NCI-H2107 (cell line): ENCODE data around the gene TIAM1.

ENCODE experiments used
- DNase-seq: peaks from one replicate; lab custom pipeline; 2025; lab: John Stamatoyannopoulos, UW

TIAM1 gene

DNA sequence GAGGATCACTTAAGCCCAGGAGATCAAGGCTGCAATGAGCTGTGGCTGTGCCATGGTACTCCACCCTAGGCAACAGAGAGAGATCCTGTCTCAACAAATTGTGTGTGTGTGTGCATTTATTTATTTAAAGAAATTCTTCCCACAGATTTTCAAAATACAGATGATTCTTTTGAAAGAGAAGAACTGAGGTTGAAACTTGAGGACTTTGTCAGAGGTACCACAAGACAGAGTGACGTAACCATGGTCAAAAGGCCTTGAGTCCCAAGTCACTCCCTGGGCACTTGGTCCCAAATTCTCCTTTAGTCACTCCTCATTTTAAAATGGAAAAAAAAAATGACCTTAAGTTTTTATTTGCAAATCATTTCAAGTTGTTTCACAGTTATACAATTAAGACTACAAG lies 57.4 kb downstream of the TIAM1 start:
- DNase-seq, result no peak

- DNase-seq, result no peak
These were observed 59.2 kb downstream of the TIAM1 start for GRCh38 chr21:31284797-31285397.

DNA sequence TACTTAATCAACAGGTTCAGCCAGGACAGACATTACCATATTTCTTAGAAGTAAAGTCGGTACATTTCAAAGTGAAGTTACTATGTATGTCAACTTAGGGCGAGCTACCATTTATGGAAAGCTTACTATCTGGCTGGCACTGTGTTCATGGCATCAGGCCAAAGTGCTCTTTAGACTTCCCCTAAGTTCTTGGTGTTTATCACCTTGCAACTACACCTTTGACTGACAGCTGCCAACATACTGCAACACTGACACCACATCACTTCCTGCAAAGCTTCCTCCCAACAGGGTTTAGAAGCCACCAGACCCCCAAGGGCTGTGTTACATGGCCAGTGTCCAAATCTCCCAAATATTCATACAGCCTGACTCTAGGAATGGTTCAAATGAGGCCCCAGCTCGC lies 61.0 kb downstream of the TIAM1 start:
- DNase-seq, result no peak

GRCh38 chr21:31282095-31282709 lies 61.9 kb downstream of the TIAM1 start:
- no peak for DNase-seq

- DNase-seq, result no peak
These were observed 62.5 kb downstream of the TIAM1 start for GRCh38 chr21:31281561-31281960.

GRCh38 chr21:31279986-31280385 lies 64.1 kb downstream of the TIAM1 start:
- DNase-seq, result no peak

DNA sequence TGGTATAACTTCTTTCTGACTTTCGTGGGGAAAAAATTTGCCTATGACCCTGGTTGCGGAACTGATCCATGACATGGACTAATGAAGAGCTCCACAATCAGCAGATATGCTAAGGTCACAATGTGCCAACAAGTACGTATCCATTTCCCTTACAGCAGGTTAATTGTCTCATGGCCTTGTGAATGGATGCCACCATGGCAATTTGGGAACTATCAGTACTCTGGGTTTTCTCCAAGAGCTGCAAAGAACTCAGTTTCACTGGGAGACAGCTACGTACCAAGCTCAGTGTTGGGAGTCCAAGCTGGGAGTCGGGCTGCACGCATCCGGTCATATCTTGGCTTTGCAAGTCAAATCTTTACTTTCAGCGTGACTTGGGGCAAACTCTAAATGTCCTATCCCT lies 64.8 kb downstream of the TIAM1 start:
- no peak for DNase-seq

- no peak for DNase-seq
These were observed 65.4 kb downstream of the TIAM1 start for GRCh38 chr21:31278511-31279130.

DNA sequence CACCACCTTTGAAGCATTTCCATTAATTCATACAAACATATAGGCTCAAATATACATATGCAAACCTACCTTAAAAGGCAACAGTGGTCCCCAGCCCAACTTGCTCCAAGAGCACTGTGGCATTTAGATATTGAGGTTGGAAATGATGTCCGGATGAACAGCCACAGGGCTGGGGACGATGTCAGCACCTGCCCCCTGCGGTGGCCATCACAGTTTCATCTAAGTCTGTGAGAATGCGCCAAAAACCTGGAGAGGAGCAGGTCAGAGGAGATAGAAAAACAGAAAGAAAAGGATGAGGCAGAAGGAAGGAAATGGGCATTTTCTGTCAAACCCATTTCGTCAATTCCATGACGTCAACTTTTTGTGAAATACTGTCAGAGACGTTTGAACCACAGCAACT lies 67.4 kb downstream of the TIAM1 start:
- DNase-seq, result no peak

GRCh38 chr21:31275901-31276300 lies 68.2 kb downstream of the TIAM1 start:
- no peak for DNase-seq

DNA sequence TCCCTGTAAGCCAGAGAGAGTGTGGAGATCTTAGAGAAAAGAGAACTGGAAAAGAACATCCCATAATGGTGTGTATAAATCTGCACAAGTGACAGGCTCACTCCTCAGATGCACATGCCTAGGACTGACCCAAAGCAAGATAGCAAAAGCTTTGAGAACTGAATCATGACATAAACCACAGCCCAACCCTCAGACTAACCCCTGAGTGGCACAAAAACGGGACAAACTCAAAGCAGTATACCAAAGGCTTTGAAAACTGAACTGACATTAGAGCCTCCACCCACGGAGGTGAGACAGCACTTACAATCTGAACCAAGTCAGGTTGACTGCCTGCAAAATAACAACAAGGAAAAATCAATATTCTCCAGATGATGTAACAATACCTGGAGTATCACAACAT lies 70.8 kb downstream of the TIAM1 start:
- no peak for DNase-seq

DNA sequence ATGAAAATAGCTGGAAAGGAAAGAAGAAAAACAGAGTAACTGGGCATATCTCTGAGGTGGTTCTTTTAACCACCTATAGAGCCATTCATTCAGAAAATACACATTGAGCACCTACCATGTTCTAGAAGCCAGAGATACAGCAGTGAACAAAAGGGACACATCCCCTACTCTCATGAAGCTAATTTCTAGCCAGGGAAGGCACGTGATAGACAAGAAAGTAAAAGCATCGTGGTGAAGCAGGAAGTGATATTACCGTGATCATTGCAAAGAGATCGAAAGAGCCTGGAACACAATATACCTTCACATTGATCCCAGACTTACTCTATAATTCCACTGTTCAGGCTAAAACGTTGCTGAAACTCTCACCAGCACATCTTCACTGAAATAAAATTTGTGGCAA lies 76.0 kb downstream of the TIAM1 start:
- no peak for DNase-seq

DNA sequence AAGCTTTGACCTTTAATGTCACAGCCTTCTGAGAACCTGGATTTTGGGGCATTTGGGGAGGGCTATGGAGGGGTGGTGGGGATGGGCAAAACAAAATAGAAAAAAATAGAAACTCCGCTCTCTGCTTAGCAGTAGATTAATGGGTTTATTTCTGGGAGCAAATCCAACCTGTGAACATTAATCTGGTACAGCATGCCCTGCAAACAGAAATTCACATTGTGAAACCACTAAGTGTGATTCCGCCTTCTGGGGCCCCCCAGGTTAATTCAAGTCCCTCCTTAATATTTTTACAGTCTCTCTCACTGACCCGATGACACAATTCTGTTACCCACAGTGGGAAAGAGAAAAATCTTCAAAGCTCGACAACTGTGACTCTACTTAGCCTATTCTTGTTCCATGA lies 76.4 kb downstream of the TIAM1 start:
- DNase-seq, result no peak

- DNase-seq, result no peak
These were observed 77.8 kb downstream of the TIAM1 start for GRCh38 chr21:31266241-31266640.

GRCh38 chr21:31265366-31266013 lies 78.6 kb downstream of the TIAM1 start:
- DNase-seq, result no peak

- no peak for DNase-seq
These were observed 79.5 kb downstream of the TIAM1 start for GRCh38 chr21:31264574-31264973.

DNA sequence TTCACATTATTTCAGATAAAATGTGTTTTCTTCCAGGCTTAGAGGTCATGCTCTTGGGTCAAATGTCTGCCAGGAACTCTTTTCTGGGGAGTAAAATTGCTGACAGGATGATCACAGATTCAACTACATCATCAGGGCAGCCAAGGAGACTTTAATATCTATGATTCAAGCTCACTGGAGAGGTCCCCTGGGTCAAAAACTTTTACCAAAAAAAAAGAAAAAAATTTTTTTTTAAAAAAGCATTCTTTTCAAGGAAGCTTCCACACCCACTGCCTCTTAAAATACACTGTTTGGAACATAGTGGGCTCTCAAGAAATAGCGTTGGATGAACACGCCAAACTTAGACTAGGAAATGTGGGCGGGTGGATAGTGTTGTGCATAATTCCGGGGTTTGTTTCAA lies 81.3 kb downstream of the TIAM1 start:
- no peak for DNase-seq

GRCh38 chr21:31261759-31262158 lies 82.3 kb downstream of the TIAM1 start:
- no peak for DNase-seq

DNA sequence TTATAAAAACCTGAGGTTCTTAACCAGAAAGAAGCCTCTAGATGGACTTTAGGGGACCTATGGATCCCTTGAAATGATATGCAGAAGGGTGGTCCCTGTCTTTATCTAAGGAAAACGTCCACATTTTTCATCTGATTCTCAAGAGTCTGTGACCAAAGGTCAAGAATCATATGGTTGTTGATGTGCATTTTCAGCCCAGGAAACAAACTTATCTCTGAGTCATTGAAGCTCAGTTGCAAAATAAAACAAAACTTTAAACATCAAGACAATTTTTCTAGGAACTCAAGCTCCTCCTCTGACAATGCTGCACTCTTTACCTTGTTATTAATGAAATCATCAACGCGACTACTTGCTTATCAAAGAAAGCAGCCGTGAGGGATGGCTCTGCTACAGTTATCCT lies 83.3 kb downstream of the TIAM1 start:
- no peak for DNase-seq

GRCh38 chr21:31258073-31258472 lies 86.0 kb downstream of the TIAM1 start:
- DNase-seq, result no peak

DNA sequence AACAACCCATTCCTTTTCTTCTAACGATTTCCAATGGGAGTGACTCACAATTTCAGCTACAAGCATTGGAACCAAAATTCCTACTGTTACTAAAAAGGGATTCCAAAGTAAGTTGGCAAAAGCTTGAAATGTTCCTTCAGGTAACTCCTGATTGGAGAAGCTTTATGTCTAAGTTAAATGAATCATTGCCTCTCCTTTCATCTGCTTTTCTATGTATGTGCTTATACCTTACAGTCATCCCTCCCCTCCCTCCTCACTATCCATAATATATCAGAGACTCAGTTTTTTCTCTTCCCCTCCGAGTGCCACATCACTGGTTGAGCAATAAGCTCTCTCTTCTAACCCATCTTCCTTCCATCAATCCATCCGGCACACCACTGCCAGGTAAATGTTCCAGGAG lies 86.8 kb downstream of the TIAM1 start:
- no peak for DNase-seq

DNA sequence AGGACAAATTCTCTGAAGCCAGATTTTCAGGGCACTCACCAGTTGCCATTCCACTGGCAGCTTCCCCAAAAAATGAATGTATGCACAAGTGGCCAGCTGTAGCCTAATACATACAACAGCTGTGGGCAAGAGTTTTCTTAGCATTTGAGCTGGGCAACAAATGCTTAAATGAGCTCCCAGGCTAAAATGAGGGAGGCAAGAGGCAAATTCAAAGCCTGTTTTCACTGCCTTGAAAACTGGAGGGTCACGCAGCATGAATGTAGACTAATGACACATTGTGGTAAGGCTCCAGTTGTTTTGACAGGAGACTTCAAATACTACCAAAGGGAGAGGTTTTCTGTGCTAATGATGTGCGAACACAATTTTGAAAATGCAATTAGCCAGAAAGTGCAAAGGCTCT lies 88.2 kb downstream of the TIAM1 start:
- no peak for DNase-seq

DNA sequence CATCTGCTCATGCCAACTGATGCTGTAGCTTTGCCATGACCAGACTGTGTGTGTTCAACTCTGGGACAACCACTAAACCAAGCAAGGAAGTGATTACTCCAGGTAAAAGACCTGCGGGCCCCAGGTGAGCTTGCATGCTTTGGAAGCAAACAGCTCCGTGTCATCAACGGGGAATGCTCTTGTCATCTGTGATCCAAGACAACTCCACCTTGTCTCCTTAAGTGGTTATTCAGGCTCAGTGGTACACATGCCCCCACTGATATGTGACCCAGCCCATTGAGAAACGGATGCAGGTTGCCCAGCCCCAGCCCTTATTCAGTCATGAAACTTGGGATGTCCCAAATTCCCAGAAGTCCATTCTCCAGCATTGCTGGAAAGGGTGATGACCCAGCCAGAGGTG lies 89.0 kb downstream of the TIAM1 start:
- no peak for DNase-seq
